ENCODE data around the gene EFTUD2.
"Not testable (repeated sequence)": the region's sequence is repeated elsewhere in the genome, so short reads cannot be mapped to it uniquely, and the experiment has no call there.

EFTUD2 gene

GRCh38 chr17:44899074-44899782, at the start of gene EFTUD2:
Gene EFTUD2, minus strand, starts transcription at chr17:44899445. Its CDS starts 4,924 bp downstream, at chr17:44894521.
- no peak for DNase-seq

GRCh38 chr17:44948315-44948795, 49.1 kb upstream of the EFTUD2 start:
- no peak for DNase-seq

GRCh38 chr17:44947461-44948314, 48.4 kb upstream of the EFTUD2 start, which contains the start of gene KIF18B:
Gene KIF18B, minus strand, starts transcription at chr17:44947773. Its CDS starts 11,429 bp downstream, at chr17:44936344.
- peak; percentile 80 for DNase-seq

GRCh38 chr17:44945652-44946051, 46.4 kb upstream of the EFTUD2 start:
- not testable (repeated sequence) for DNase-seq

GRCh38 chr17:44942456-44942855, 43.2 kb upstream of the EFTUD2 start:
- DNase-seq = no peak

GRCh38 chr17:44941712-44942331, 42.6 kb upstream of the EFTUD2 start:
- DNase-seq = no peak

GRCh38 chr17:44940768-44941167, 41.5 kb upstream of the EFTUD2 start:
- DNase-seq = no peak

- no peak for DNase-seq
Measured at GRCh38 chr17:44940317-44940716, 41.1 kb upstream of the EFTUD2 start.

- no peak for DNase-seq
Measured at GRCh38 chr17:44935116-44935515, 35.9 kb upstream of the EFTUD2 start.

GRCh38 chr17:44934745-44935105, 35.5 kb upstream of the EFTUD2 start:
- no peak for DNase-seq

GRCh38 chr17:44933824-44934744, 34.8 kb upstream of the EFTUD2 start:
- DNase-seq = no peak

- DNase-seq = no peak
Measured at GRCh38 chr17:44932787-44933097, 33.5 kb upstream of the EFTUD2 start.

- DNase-seq = no peak
Measured at GRCh38 chr17:44932096-44932786, 33.0 kb upstream of the EFTUD2 start.

- no peak for DNase-seq
Measured at GRCh38 chr17:44931376-44931775, 32.1 kb upstream of the EFTUD2 start.

- DNase-seq = no peak
Measured at GRCh38 chr17:44930667-44931066, 31.4 kb upstream of the EFTUD2 start.

GRCh38 chr17:44928950-44929720, 29.9 kb upstream of the EFTUD2 start:
- DNase-seq = no peak

- DNase-seq = no peak
Measured at GRCh38 chr17:44928136-44928535, 28.9 kb upstream of the EFTUD2 start.

GRCh38 chr17:44927696-44928095, 28.5 kb upstream of the EFTUD2 start:
- no peak for DNase-seq

GRCh38 chr17:44926821-44927525, 27.7 kb upstream of the EFTUD2 start:
- DNase-seq = no peak

All from 8988T (cell line).